GM21526 (cell line): ENCODE measurements around the gene DNAJC27.

Experiments used
- ATAC-seq: cut with Tn5 transposase; IDR thresholded peaks from one replicate; pipeline ENCODE4 v1.9.1; 2021; ENCODE audit warnings: moderate library complexity; ENCODE audit not compliant: unreplicated experiment, low FRiP score

Gene DNAJC27

GRCh38 chr2:24910245-24910644 lies 61.5 kb downstream of the DNAJC27 start:
- ATAC-seq = no peak

- ATAC-seq = no peak
Observed at GRCh38 chr2:24909555-24910177, 62.1 kb downstream of the DNAJC27 start.

GRCh38 chr2:24908461-24908901 lies 63.3 kb downstream of the DNAJC27 start:
- no peak for ATAC-seq

GRCh38 chr2:24907116-24907515 lies 64.6 kb downstream of the DNAJC27 start:
- no peak for ATAC-seq

- no peak for ATAC-seq
Observed at GRCh38 chr2:24906466-24906865, 65.3 kb downstream of the DNAJC27 start.

- ATAC-seq = no peak
Observed at GRCh38 chr2:24903161-24904103, 68.3 kb downstream of the DNAJC27 start.

GRCh38 chr2:24899361-24899910 lies 72.3 kb downstream of the DNAJC27 start:
- ATAC-seq = no peak

- no peak for ATAC-seq
Observed at GRCh38 chr2:24898122-24899109, 73.3 kb downstream of the DNAJC27 start.

- no peak for ATAC-seq
Observed at GRCh38 chr2:24894750-24895149, 77.0 kb downstream of the DNAJC27 start.

GRCh38 chr2:24893934-24894333 lies 77.8 kb downstream of the DNAJC27 start:
- no peak for ATAC-seq
